22Rv1 (cell line): ENCODE results near the gene DENND5B.

Experiments used
- ZFX ChIP-seq: fragments of 450-650 bp; IDR thresholded peaks from 2 replicates; pipeline ENCODE4 v1.6.1; 2017; ENCODE audit warnings: antibody characterized with exemption, borderline replicate concordance
- TF ChIP-seq, protein P1 (sequence below): fragments of 450-650 bp; IDR thresholded peaks from 2 replicates; pipeline ENCODE4 v1.5.1; 2017; ENCODE audit warnings: mild to moderate bottlenecking

DNA sequence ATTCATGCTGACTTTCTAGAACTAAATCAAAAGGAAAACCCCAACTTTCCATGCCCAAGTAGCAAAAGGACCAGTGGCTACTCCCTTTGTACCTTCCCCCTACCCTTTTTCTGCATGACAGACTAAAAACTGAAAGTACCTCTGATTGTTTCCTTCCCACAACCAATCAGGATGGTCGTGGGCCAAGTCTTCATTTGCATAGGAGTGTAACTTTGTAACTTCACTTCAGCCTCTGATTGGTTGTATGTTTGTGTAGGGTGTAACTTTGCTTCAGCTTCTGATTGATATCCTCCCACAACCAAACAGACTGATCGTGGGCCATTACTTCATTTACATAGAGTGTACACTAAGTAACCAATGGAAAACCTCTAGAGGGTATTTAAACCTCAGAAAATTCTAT lies 96.5 kb downstream of the DENND5B start:
- TF ChIP-seq, protein P1, sequence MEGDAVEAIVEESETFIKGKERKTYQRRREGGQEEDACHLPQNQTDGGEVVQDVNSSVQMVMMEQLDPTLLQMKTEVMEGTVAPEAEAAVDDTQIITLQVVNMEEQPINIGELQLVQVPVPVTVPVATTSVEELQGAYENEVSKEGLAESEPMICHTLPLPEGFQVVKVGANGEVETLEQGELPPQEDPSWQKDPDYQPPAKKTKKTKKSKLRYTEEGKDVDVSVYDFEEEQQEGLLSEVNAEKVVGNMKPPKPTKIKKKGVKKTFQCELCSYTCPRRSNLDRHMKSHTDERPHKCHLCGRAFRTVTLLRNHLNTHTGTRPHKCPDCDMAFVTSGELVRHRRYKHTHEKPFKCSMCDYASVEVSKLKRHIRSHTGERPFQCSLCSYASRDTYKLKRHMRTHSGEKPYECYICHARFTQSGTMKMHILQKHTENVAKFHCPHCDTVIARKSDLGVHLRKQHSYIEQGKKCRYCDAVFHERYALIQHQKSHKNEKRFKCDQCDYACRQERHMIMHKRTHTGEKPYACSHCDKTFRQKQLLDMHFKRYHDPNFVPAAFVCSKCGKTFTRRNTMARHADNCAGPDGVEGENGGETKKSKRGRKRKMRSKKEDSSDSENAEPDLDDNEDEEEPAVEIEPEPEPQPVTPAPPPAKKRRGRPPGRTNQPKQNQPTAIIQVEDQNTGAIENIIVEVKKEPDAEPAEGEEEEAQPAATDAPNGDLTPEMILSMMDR, result no peak
- no peak for TF ChIP-seq ZFX
